ENCODE results near the gene GRIK2.

- TF ChIP-seq POLR2A (IDR thresholded peaks at IDR 0.05; ENCODE audit: low read depth, low read length): no peak
- TF ChIP-seq CTCF (conservative IDR thresholded peaks at IDR 0.05; ENCODE audit: low read depth, low read length): no peak
- no peak for TF ChIP-seq BHLHE40 (IDR thresholded peaks at IDR 0.05; ENCODE audit: low read depth, low read length)
- no peak for TF ChIP-seq CHD1 (IDR thresholded peaks at IDR 0.05; ENCODE audit: low read depth, low read length)
- TF ChIP-seq SMC3 (IDR thresholded peaks at IDR 0.05; ENCODE audit: low read depth, low read length): no peak
- no peak for TF ChIP-seq USF2 (IDR thresholded peaks at IDR 0.05; ENCODE audit: low read depth, low read length)
- no peak for TF ChIP-seq RFX5 (IDR thresholded peaks at IDR 0.05; ENCODE audit: low read depth, low read length)
Measured at GRCh38 chr6:101747160-101747559, 353.7 kb downstream of the GRIK2 start.

All from IMR-90 (cell line).